ENCODE results near the gene CCSER2. TPM values are rescaled to one million over a fixed set of nuclear protein-coding genes. Genes with fewer than 3 reads are reported as not detected.

CCSER2 gene
- 10.2 to 13.6 TPM (median 12.0 TPM) in 5 replicates for total RNA-seq (2022; extraction: Qiagen RNA extraction)

GRCh38 chr10:84328418-84329195, at the start of gene CCSER2:
TSS of gene CCSER2 (plus strand) at chr10:84328589. CDS start at chr10:84371053, 42,464 bp downstream.

Other genes with a start within 250 kb of the CCSER2 start
- 198 to 203 TPM (median 199 TPM) in 5 replicates for gene GHITM, start 189.1 kb upstream of the CCSER2 start, total RNA-seq (2022; extraction: Qiagen RNA extraction)
- not detected in 5 replicates for gene GPR15LG, start 154.8 kb upstream of the CCSER2 start, total RNA-seq (2022; extraction: Qiagen RNA extraction)
- gene CDHR1, start 134.1 kb upstream of the CCSER2 start, total RNA-seq (2022; extraction: Qiagen RNA extraction) = 0.06 to 0.14 TPM (median 0.08 TPM) in 5 replicates
- not detected in 5 replicates for gene LRIT2, start 103.0 kb upstream of the CCSER2 start, total RNA-seq (2022; extraction: Qiagen RNA extraction)
- not detected in 5 replicates for gene LRIT1, start 87.0 kb upstream of the CCSER2 start, total RNA-seq (2022; extraction: Qiagen RNA extraction)
- not detected in 5 replicates for gene RGR, start 83.5 kb upstream of the CCSER2 start, total RNA-seq (2022; extraction: Qiagen RNA extraction)

Data from A549 treated with Mapracorat at 1 μM for 4 hours (cell line).